ENCODE measurements around the gene FUT1. TPM values are rescaled to one million over a fixed set of nuclear protein-coding genes. Genes with fewer than 3 reads are reported as not detected.
A peak's percentile ranks its signal among the peaks of the same experiment; 100 is the strongest.

FUT1 gene
- total and polyA plus RNA-seq, 11 donors, result 1.8 to 6.2 (median 2.7) TPM

DNA sequence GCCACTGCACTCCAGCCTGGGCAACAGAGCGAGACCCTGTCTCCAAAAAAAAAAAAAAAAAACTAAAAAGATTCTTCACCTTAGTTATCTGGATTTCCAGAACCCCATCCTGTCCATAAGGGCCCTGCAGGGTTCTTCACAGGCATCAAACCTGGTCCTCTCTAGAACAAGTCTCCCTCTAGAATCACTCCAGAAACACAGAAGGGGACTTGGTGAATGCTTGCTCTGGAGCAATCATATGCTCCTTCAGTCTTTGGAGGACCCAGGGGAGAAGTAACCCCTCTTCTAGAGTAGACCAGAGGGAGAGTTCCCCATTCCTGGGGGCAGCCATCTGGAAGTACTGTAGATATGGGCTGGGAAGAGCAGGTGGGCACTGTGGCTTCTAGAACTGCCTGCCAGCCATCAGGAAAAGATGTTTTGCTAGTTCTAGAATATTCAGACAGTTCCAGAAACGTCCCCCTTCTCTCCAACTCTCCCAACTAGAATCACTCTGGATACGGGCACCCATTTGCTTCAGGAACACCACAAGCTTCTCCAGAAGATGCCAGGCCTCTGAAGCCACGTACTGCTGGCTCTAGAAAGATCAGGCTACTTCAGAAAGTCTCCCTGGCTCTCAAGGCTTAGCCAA is 2.8 kb downstream of the FUT1 start:
- H3K27me3 ChIP-seq, result peaks cover 0 to 33% (median 6%) of the 10 kb centered on the region in 9 donors

DNA sequence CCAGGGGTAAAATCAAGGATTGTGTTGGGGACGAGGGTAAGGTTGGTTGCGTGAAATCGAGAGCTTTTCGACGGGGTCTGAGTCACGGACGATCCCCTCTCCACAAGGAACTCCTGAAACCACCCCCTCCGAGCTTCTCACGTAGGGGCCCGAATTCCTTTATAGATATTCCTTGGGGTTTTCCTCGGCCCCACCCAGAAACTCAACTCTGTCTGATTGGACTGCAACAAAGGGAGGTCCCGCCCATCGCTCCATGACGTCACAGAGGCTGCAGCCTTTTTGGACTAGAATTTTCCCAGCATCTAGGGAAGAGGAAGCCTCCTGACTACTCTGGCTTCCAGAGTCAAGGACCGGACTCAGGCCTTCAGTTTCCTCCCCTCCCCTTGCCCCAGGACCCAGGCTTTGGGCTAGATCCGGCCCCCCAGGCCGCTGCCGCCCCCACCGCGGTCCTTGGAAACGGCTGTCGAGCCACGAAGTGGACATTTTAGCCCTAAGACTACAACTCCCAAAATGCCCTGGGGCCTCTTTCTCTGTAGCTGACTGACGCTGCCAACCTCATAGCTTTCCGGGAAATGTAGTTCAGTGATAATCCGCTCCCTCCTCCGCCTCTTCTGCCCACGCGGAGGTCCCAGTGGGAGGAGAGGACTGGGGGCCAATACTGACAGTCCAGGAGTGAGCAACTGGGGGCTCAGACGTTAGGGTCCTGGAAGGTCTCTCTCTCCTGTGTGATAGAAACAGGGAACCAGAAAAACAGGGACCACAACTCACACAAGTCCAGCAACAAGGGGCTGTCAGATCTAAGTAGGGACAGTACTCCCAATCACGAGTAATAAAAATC is 5.5 kb downstream of the FUT1 start, which contains the start of gene IZUMO1:
IZUMO1 (minus strand) TSS at position 172 of the 838 bp plus-strand sequence. CDS start 1,050 bp downstream, outside the sequence.
- H3K27me3 ChIP-seq, result peaks cover 0 to 14% (median 0%) of the 10 kb centered on the region in 9 donors
- WGBS, 4 donors, result 5 to 11% (median 8%) methylated on average over 25 to 31 of the region's 31 CpGs
- TF ChIP-seq, protein P1, sequence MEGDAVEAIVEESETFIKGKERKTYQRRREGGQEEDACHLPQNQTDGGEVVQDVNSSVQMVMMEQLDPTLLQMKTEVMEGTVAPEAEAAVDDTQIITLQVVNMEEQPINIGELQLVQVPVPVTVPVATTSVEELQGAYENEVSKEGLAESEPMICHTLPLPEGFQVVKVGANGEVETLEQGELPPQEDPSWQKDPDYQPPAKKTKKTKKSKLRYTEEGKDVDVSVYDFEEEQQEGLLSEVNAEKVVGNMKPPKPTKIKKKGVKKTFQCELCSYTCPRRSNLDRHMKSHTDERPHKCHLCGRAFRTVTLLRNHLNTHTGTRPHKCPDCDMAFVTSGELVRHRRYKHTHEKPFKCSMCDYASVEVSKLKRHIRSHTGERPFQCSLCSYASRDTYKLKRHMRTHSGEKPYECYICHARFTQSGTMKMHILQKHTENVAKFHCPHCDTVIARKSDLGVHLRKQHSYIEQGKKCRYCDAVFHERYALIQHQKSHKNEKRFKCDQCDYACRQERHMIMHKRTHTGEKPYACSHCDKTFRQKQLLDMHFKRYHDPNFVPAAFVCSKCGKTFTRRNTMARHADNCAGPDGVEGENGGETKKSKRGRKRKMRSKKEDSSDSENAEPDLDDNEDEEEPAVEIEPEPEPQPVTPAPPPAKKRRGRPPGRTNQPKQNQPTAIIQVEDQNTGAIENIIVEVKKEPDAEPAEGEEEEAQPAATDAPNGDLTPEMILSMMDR (IDR thresholded peaks at IDR 0.05), result no peak
- TF ChIP-seq POLR2A (IDR thresholded peaks at IDR 0.05), result peak in 1 of 2 donors; percentile 21
- DNase-seq (peak; percentile 85 to 91 (median 88)), ATAC-seq (peak; percentile 73 to 89 (median 84))
- intact Hi-C loops (cut with DNase I), result no loop called here
- H3K27ac ChIP-seq, result peak within 1 kb of the TSS; percentile 61 to 93 (median 88)
- H3K4me1 ChIP-seq, result peaks cover 0 to 23% (median 10%) of the 10 kb centered on the region in 12 donors
- no peaks in the 10 kb centered on the region for H3K9me3 ChIP-seq
- peak within 1 kb of the TSS in 11 of 12 donors; percentile 20 to 60 (median 49) for H3K4me3 ChIP-seq
- H3K36me3 ChIP-seq, result peaks cover 0 to 5% (median 0%) of the 10 kb centered on the region in 9 donors

More for the DNA sequence above, 2.8 kb downstream of the FUT1 start:
- Histone ChIP-seq H3K27ac (no peak overlapping the region), H3K4me3 (no peak overlapping the region), H3K9me3 (no peaks in the 10 kb centered on the region), H3K36me3 (peaks cover 0 to 5% (median 0%) of the 10 kb centered on the region in 9 donors), H3K4me1 (peaks cover 0 to 36% (median 23%) of the 10 kb centered on the region in 12 donors)
- no peak for TF ChIP-seq POLR2A (IDR thresholded peaks at IDR 0.05)
- TF ChIP-seq, protein P1 (IDR thresholded peaks at IDR 0.05), result no peak
- ATAC-seq, result no peak
- intact Hi-C loops (cut with DNase I), result no loop called here
- DNase-seq, result no peak
- WGBS, 4 donors, result 72 to 74% (median 73%) methylated on average over 4 of the region's 4 CpGs

DNA sequence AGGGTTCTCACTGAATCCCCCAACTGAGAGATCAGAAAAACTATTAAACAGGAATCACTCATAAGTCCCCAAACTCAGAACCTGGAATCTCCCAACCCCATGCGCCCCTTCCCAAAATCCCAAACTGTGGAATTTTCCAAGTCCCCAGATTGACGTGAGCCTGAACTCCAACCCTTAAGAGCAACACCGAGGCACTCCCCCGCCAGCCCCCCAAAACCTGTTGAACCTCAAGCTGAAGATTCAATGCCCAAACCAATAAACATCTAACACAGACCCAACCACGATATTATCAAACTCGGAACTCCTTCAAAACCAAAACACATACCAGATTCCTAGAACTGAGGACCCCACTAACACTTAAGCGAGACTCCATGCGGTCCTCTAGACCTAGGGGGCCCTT is 6.3 kb downstream of the FUT1 start:
- DNase-seq, result no peak
- no peak for ATAC-seq
- H3K27me3 ChIP-seq, result peaks cover 0 to 8% (median 0%) of the 10 kb centered on the region in 9 donors
- WGBS, 4 donors, result 74 to 83% (median 76%) methylated on average over 8 of the region's 8 CpGs
- H3K36me3 ChIP-seq, result peaks cover 0 to 5% (median 0%) of the 10 kb centered on the region in 9 donors
- TF ChIP-seq, protein P1 (IDR thresholded peaks at IDR 0.05), result no peak
- TF ChIP-seq POLR2A (IDR thresholded peaks at IDR 0.05), result no peak
- H3K4me3 ChIP-seq, result peak overlapping the region in 4 of 12 donors; percentile 43 to 52 (median 49)
- no peaks in the 10 kb centered on the region for H3K9me3 ChIP-seq
- peaks cover 0 to 22% (median 9%) of the 10 kb centered on the region in 12 donors for H3K4me1 ChIP-seq
- peak overlapping the region; percentile 61 to 93 (median 88) for H3K27ac ChIP-seq
- intact Hi-C loops (cut with DNase I), result no loop called here

Data from heart left ventricle (tissue), 16 donors.